ENCODE results near the gene GADD45A. TPM values are rescaled to one million over a fixed set of nuclear protein-coding genes. Genes with fewer than 3 reads are reported as not detected.

Gene GADD45A
- polyA plus RNA-seq, 1 of the 3 experiments (the other 2 are of a cell fraction), result 164 TPM

- Histone ChIP-seq H3F3A (replicated peaks; ENCODE audit: insufficient read depth) (peaks cover 11% of the 10 kb centered on the region), H3K36me3 (replicated peaks in 1 of 2; ENCODE audit: control insufficient read depth in 1 of 2, insufficient read depth in 2 of 2, low read length in 1 of 2) (no peaks in the 10 kb centered on the region), H3K4me2 (no peak overlapping the region), H3K79me2 (ENCODE audit: insufficient read depth) (no peaks in the 10 kb centered on the region), H3K27me3 (ENCODE audit: insufficient read depth) (no peaks in the 10 kb centered on the region), H3K9me2 (no peaks in the 10 kb centered on the region), H3K9ac (no peak overlapping the region), H3K27ac (ENCODE audit: low read depth in 2 of 2, low read length in 1 of 2) (no peak overlapping the region), H4K20me1 (ENCODE audit: insufficient read depth) (no peaks in the 10 kb centered on the region), H3K4me3 (ENCODE audit: low read depth in 2 of 2, low read length in 1 of 2) (no peak overlapping the region), H3K9me3 (no peaks in the 10 kb centered on the region), H2AFZ (ENCODE audit: low read depth) (no peak overlapping the region), H3K4me1 (ENCODE audit: control insufficient read depth in 1 of 2, insufficient read depth in 2 of 2, low read depth in 1 of 2, low read length in 1 of 2) (peaks cover 13 to 16% of the 10 kb centered on the region in 2 experiments; a peak in 3 of 4 replicates)
- ChIA-PET CTCF (interaction anchor here (1.2 to 2.4 kb wide), 5 partner anchors 8 to 115 kb away, joined by 3 to 12 read pairs (median 6); partner anchors contain the start of gene GADD45A), POLR2A (interaction anchor here (1.7 kb wide), 1 partner anchor 8 kb away, joined by 5 read pairs; the partner anchor contains the start of gene GADD45A)
- TF ChIP-seq FOSL2 (IDR thresholded peaks at IDR 0.05; ENCODE audit: borderline replicate concordance, low read depth), result no peak
- WGBS (ENCODE audit: low lambda C conversion rate), result 61% methylated on average over 2 of the region's 2 CpGs
- DNase-seq, result no peak
These were observed 8.1 kb upstream of the GADD45A start for GRCh38 chr1:67676946-67677345.

DNA sequence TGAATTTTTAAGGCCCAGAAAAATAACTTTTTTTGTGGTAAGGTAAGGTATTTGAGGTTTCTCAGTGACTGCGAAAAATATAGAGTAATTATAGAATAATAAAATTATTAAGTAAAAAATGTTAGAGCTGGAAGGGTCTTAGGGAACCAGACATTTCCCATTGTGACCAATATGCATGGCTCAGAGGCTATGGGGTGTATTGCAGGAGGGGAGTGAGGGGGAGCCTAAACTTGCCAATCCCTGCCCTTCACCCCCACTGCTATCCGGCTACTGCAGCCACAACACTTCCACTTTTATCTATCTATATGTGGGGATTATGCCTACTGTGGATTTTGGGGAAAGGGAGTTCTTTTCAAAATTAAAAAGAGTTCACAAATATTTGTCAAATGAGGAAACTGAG is 7.6 kb upstream of the GADD45A start:
- no peaks in the 10 kb centered on the region for H3K9me3 ChIP-seq
- no peaks in the 10 kb centered on the region for H4K20me1 ChIP-seq (ENCODE audit: insufficient read depth)
- no peaks in the 10 kb centered on the region for H3K9me2 ChIP-seq
- H3K4me2 ChIP-seq, result no peak overlapping the region
- ChIA-PET POLR2A (interaction anchor here (1.7 kb wide), 1 partner anchor 8 kb away, joined by 5 read pairs; the partner anchor contains the start of gene GADD45A), CTCF (interaction anchor here (1.2 to 2.4 kb wide), 5 partner anchors 21 to 116 kb away, joined by 3 to 12 read pairs (median 4); no protein-coding TSS in a partner anchor)
- DNase-seq, result no peak
- H3K27me3 ChIP-seq (ENCODE audit: insufficient read depth), result no peaks in the 10 kb centered on the region
- TF ChIP-seq MAX (IDR thresholded peaks at IDR 0.05; ENCODE audit: low read depth) (no peak), CTCF (IDR thresholded peaks at IDR 0.05) (no peak), NFIC (IDR thresholded peaks at IDR 0.05; ENCODE audit: borderline replicate concordance) (no peak), MEF2A (IDR thresholded peaks at IDR 0.05; ENCODE audit: borderline replicate concordance, low read depth) (no peak), REST (IDR thresholded peaks at IDR 0.05; ENCODE audit: low read depth, low read length) (no peak), ZBTB33 (IDR thresholded peaks at IDR 0.05; ENCODE audit: borderline replicate concordance, low read depth) (no peak), TEAD4 (IDR thresholded peaks at IDR 0.05; ENCODE audit: borderline replicate concordance, insufficient read depth) (no peak), RCOR1 (IDR thresholded peaks at IDR 0.05; ENCODE audit: low read length) (no peak), JUND (IDR thresholded peaks at IDR 0.05) (no peak), TAF1 (IDR thresholded peaks at IDR 0.05; ENCODE audit: borderline replicate concordance, low read depth, low read length) (no peak), EP300 (IDR thresholded peaks at IDR 0.05; ENCODE audit: borderline replicate concordance in 1 of 2, low read depth in 1 of 2, low read length in 1 of 2) (no peak)
- TF ChIP-seq, protein P1, sequence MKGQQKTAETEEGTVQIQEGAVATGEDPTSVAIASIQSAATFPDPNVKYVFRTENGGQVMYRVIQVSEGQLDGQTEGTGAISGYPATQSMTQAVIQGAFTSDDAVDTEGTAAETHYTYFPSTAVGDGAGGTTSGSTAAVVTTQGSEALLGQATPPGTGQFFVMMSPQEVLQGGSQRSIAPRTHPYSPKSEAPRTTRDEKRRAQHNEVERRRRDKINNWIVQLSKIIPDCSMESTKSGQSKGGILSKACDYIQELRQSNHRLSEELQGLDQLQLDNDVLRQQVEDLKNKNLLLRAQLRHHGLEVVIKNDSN (IDR thresholded peaks at IDR 0.05; ENCODE audit: borderline replicate concordance, low read depth), result no peak
- H2AFZ ChIP-seq (ENCODE audit: low read depth), result no peak overlapping the region
- no peaks in the 10 kb centered on the region for H3K36me3 ChIP-seq (replicated peaks in 1 of 2; ENCODE audit: control insufficient read depth in 1 of 2, insufficient read depth in 2 of 2, low read length in 1 of 2)
- no peak overlapping the region for H3K27ac ChIP-seq (ENCODE audit: low read depth in 2 of 2, low read length in 1 of 2)
- no peak overlapping the region for H3K4me3 ChIP-seq (ENCODE audit: low read depth in 2 of 2, low read length in 1 of 2)
- no peaks in the 10 kb centered on the region for H3K79me2 ChIP-seq (ENCODE audit: insufficient read depth)
- peaks cover 13% of the 10 kb centered on the region for H3F3A ChIP-seq (replicated peaks; ENCODE audit: insufficient read depth)
- H3K4me1 ChIP-seq (ENCODE audit: control insufficient read depth in 1 of 2, insufficient read depth in 2 of 2, low read depth in 1 of 2, low read length in 1 of 2), result peaks cover 13 to 16% of the 10 kb centered on the region in 2 experiments; a peak in 3 of 4 replicates
- no peak overlapping the region for H3K9ac ChIP-seq
- WGBS (ENCODE audit: low lambda C conversion rate), result 95% methylated on average over 2 of the region's 2 CpGs

Measured in SK-N-SH (cell line).